AG10803 (cell line): ENCODE data around the gene ISL2.

ENCODE experiments used
- DNase-seq: peaks from one replicate; pipeline ENCODE4 v3.0.0; 2010; ENCODE audit warnings: low read depth
- H3K4me3 ChIP-seq: 2 replicates; pipeline ENCODE4 v1.5.1; 2011; ENCODE audit warnings: mild to moderate bottlenecking, low read length, control low read depth
- CTCF ChIP-seq: conservative IDR thresholded peaks from 2 replicates; pipeline ENCODE4 v1.5.1; 2011; ENCODE audit warnings: mild to moderate bottlenecking, low read length, control low read depth, inconsistent platforms

ISL2 gene

DNA sequence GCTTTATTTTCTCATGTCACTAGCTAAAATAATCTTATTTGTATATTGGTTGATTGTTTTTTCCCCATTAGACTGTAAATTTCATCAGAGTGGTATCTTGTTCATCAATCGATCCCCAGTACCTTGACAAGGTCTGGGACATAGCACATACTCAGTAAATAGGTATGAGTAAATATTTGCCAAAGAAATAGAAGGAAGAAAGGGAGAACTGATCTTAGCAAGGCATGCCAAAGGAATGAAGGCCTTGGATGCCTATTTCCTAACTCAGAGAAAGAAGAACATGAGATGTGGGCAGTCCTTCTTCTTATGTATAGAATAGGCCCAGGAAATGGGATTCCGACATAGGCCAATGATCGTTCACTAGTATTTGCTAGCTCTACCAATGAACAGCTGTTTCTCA is 54.7 kb downstream of the ISL2 start:
- no peak for TF ChIP-seq CTCF
- DNase-seq = no peak
- H3K4me3 ChIP-seq = no peak overlapping the region

- H3K4me3 ChIP-seq = no peak overlapping the region
- no peak for TF ChIP-seq CTCF
- DNase-seq = peak; percentile 1
Measured at GRCh38 chr15:76391847-76392246, 55.3 kb downstream of the ISL2 start.
